KG1 (cell line): ENCODE results near the gene MTMR4.
"Not testable (repeated sequence)": the region's sequence is repeated elsewhere in the genome, so short reads cannot be mapped to it uniquely, and the experiment has no call there.

Source experiments
- DNase-seq: peaks from one replicate; lab custom pipeline; 2025; lab: John Stamatoyannopoulos, UW

The MTMR4 gene

DNA sequence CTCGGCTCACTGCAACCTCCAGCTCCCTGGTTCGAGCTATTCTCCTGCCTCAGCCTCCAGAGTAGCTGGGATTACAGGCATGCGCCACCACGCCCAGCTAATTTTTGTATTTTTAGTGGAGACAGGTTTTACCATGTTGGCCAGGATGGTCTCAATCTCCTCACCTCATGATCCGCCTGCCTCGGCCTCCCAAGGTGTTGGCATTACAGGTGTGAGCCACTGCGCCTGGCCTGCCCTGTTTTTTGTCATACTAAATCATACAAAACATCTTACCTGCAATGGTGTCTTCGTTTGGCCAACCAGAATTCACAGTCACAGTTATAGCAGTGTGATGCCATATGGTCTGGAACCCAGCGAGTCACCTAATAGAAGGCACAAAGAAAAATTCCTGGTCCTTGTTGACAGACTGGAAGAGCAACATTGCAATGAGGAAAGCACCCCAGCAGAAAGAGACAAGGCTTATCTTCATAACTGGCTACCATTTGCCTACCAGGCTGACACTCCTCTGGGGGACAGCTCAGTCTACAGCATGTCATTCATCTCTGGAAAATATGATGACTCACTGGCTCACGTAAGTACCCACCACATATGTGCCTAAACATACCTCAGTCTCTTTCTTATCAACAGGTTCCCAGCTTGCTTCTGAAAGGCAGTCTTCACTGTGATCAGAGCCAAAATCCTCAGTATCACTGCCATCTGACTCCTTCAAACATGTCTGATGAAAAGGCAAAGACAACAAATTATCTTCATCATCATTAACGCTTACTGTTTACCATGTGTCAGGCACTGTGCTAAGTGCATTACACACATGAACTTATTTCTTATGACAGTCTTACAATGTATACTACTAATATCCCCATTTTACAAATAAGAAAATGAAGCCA, 22.0 kb downstream of the MTMR4 start:
- no peak for DNase-seq

DNA sequence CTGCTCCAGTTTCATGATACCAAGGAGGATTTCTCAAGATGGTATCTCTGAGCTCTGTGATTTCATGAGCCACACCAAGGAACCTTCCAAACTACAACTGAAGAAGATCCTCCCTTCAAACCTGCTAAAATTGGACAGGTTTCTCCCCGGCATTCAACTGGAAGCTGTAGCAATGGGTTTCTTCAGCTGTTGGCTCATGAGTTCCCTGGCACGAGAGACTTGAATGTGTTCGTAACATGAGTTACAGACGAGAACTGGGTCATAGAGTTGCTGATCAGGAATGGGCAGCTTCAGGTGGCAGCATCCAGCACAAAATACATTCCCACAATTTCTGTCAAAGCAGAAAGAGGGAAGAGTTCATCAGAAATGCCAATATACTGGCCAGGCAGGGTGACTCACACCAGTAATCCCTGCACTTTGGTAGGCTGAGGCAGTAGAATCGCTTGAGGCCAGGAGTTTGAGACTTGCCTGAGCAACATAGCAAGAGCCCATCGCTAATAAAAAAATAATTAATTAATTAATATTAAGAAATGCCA, 22.9 kb downstream of the MTMR4 start:
- no peak for DNase-seq

DNA sequence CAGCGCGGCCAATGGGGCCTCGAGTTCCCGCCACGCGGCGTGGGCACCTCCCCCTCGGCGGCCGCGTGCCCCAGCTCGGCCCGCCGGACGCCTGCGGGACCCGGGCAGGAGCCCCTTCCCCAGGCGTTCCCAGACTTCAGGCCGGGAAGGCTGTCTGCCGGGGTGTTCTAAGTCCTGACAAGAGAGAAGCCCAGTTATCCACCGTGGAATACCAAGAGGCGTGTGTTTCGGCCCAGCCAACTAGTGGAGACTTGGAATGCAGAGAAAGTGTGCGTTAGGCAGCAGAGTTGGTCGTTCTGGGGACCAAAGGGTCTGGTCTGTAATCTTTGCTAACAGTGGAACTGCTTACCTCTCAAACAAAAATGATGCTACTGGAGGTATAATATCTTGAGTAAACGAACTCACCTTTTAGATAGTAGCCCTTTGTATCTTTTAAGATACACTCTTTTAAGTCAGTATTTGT, 26.0 kb downstream of the MTMR4 start:
- DNase-seq = no peak

DNA sequence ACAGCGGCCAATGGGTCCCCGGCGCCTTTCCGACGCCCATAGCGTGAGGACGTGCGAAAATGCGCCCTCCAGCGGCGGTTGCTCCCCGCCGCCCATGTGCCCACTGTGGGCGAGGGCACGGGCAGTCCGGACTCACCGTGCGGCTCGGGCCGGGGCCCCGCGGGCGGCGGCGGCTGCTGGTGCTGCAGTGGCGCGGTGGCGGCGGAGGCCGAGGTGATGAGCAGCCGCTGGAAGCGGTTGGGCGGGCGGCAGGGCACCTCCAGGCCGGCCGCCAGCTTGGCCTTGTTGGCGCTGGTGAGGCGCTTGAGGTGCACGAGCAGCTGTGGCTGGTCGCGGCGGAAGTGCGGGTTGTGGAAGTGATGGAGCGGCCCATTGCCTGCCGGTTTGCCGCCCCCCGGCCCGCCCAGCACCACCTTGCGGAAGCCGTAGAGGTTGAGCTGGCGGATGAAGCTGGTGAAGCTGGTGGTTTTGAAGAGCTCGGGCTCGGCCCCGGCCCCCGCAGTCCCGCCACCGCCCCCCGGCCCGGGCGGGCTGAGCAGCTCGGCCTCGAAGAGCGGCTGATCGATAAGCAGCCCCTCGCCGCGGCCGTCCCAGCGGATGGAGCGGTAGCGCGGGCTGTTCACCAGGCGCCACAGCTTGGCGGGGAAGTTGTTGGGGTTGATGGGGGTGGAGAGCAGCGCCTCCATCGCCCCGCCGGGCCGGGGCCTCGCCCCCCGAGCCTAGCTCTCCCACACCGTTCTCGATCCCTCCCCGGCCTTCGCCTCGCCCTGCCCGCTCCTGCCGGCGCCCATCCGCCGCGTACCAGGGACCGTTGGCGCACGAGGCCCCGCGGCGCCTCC, 26.6 kb downstream of the MTMR4 start, which contains the start of gene HSF5:
HSF5 (minus strand) TSS at position 820 of the 839 bp plus-strand sequence; CDS start at position 686, 134 bp downstream.
- DNase-seq = no peak

DNA sequence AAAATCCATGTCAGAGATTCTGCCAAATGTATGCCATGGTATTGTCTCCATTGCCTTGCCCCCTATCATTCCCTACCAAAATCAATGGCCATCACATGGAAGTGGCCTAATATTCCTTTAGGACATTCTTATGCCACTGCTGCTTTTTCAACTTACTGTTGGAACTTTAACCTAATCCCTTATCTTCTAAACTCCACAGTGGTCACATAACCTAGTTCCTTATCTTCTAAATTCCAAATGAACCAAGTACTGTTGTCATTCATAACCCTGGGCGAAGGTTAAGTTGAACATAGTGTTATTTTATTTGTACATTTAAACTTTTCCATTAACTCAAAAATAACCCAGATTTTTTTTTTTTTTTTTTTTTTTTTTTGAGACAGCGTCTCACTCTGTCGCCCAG, 29.8 kb downstream of the MTMR4 start:
- no peak for DNase-seq

DNA sequence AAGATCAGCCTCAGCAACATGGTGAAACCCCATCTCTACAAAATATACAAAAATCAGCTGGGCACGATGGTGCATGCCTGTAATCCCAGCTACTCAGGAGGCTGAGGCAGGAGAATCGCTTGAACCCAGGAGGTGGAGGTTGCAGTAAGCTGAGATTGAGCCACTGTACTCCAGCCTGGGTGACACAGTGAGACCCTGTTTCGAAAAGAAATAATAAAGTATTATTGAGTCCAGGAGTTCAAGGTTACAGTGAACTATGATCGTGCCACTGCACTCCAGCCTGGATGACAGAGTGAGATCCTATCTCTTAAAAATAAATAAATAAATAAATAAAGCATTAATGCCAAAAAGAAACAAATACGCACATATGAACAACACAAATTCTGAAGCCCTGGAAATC, 32.6 kb downstream of the MTMR4 start:
- not testable (repeated sequence) for DNase-seq

DNA sequence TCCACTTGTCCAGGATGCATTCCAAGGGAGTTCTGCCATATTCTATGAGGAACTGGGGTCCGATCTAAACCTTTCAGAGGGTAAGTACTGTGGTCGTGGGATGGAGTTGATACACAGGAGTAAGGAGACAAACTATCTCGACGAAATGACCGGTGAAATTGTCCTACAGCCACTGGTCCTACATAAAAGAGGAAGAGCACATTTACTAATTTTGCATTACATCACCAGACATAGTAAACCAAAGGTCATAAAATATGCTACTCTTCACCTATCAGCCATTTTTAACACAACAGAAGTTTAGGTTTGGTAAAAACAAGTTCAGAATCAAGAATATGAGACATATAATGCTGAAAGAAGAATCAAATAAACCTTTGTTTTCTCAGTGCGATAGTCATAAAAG, 34.3 kb downstream of the MTMR4 start:
- no peak for DNase-seq

DNA sequence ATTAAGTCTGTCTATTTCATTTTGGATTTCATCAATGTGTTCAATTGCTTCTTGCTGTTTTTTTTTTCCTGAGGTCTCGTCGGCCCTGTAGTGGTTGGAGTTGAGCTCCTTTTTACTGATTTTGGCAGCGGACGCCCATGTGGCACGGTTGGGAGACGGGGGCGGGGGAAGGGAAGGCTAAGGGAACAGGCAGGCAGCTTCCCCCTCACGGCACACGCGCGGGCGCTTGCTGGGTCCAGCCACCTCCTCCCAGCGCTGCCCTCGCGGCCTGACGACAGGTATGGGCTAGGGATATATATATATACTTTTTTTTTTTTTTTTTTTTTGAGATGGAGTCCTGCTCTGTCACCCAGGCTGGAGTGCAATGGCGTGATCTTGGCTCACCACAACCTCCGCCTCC, 37.6 kb downstream of the MTMR4 start:
- DNase-seq = no peak

DNA sequence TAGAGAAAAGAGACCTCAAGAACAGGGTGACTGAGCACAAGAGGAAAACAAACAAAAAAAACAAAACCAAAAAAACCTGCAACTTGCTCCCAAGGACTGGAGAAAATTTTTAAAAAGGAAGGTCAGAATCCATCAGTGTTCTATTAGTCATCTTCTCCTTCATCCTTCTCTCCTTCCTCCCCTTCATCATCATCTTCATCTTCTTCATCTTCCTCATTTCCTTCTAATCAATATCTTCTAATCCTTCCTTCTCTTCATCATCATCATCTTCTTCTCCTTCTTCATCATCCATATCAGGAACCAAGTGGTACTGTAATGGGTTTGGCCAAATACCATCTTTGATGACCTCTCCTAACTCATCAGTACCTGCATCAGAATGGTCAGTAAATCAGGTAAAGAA, 38.5 kb downstream of the MTMR4 start:
- no peak for DNase-seq

DNA sequence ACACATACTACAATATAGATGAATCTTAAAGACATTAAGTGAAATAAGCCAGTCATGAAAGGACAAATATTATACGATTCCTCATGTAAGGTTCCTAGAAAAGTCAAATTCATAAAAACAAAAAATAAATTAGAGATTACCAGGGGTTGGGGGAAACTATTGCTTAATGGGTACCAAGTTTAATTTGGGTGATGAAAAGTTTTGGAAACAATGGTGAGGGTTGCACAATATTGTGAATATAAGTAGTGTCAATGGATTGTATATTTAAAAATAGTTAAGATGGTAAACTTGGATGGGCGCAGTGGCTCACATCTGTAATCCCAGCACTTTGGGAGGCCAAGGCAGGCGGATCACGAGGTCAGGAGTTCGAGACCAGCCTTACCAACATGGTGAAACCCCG, 44.1 kb downstream of the MTMR4 start:
- no peak for DNase-seq

DNA sequence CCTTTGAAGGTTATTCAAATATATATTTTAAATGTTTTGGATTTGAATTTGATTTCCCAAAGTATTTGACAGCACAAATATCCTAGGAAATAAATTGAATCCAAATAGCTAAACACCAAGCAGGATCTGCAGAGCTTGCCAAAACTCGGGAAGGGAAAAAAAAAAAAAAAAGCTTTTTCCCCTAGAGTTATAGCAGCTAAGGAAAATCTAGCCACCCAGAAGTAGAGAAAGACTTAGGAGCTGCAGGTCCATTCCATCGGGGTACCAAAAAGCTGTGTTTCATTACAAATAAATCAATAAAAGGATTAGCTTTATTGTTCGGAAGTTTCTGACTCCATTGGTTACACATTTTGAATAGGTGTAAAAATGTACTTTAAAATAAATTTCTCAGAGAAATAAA, 45.5 kb downstream of the MTMR4 start:
- no peak for DNase-seq

DNA sequence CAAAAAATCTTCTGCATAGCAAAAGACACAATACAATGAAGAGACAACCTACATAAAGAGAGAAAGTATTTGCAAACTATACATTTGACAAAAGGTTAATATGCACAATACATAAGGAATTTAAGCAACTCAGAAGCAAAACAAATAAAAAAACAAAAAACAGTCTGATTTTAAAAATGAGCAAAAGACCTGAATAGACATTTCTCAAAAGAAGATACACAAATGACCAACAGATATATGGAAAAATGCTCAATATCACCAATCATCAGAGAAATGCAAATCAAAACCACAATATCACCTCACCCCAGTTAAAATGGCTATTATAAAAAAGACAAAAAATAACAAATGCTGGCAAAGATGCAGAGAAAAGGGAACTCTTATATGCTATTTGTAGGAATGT, 58.9 kb downstream of the MTMR4 start:
- no peak for DNase-seq

DNA sequence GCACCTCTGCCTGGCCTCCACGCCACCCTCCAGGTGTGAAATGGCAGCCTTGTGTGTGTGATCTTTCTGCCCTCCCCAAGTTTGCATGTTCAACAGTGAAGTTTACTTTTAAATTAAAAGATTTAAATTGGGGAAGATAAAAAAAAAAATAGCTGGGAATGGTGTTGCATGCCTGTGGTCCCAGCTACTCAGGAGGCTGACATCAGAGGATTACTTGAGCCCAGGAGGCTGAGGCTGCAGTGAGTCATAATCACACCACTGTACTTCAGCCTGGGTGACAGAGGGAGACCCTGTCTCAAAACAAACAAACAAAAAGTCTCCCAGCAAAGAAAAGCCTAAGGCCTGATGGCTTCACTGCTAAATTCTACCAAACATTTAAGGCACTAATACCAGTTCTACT, 61.7 kb downstream of the MTMR4 start:
- DNase-seq = no peak

DNA sequence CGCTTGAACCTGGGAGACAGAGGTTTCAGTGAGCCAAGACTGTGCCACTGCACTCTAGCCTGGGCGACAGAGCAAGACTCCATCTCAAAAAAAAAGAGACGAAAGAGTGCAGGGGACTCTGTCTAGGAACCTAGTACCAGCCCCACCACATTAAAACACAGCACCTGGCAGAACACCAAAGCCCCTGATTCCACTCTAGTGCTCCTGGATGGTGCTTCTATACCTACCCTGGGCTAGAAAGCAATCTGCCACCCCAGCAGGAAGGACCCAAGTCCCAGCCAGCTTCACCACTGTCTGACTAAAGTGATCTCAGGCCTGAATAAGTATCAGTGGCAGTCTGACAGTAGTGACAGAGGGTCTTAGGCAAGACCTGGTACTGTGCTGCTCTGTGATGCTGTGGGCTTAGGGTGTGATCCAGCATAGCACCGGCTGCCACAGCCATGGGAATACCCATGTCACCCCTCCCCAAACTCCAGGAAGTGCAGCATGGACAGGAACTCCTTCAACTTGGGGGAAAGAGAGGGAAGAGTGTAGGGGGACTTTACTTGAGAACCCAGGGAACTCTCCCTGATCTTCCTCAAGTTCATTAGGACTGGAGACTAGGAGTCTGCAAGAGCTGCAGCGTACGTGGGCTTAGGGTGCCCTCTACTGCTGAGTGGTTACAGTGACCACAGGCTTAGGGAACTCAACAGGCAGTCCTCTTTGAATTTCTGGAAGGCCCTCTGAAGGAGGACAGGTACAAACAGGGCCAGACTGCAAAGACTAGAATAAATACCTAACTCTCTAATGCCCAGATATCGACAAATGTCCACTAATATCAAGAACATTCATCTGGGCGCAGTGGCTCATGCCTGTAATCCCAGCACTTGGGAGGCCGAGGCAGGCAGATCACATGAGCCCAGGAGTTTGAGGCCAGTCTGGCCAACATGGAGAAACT, 67.1 kb downstream of the MTMR4 start:
- peak; percentile 50 for DNase-seq

DNA sequence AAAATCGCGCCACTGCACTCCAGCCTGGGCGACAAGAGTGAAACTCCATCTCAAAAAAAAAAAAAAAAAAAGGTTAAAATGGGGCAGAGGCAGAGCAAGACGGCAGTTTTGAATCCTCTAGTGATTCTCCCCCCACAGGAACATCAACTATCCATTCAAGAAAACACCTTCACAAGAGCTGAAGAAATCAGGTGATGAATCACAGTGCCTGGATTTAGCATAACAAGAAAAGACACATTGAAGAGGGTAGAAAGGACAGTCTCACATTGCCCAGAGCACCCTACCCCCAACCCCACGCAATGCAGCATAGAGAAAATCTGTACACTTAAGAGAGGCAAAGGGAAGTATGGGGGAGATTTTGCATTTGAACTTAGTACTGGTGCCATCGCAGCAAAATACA, 68.4 kb downstream of the MTMR4 start:
- no peak for DNase-seq
